Activated naive CD8-positive, alpha-beta T cell treated with anti-CD3 and anti-CD28 coated beads, Interleukin-2, amount 10 ng/mL, durations not matched to agents 7 days and 5 days (primary cell): ENCODE results near the gene ZSCAN30. TPM values are rescaled to one million over a fixed set of nuclear protein-coding genes. Genes with fewer than 3 reads are reported as not detected.
"Not testable (repeated sequence)": the region's sequence is repeated elsewhere in the genome, so short reads cannot be mapped to it uniquely, and the experiment has no call there.

ENCODE experiments used
- ATAC-seq: fragments of 150-1000 bp; cut with Tn5 transposase; one replicate; pipeline ENCODE4 v1.10.0; 2021; ENCODE audit warnings: low read depth, moderate library complexity
- POLR2A ChIA-PET: fragments of 350-600 bp; sonication (Branson Sonifier 250); formaldehyde crosslinking; loops from one replicate; lab custom pipeline; 2021; ENCODE audit warnings: antibody characterized with exemption; lab: Charles Lee
- DNase-seq: peaks from one replicate; pipeline ENCODE4 v3.0.0; 2021
- H3K27ac Mint-ChIP-seq: one replicate; pipeline ENCODE4 v1.8.0; 2022; ENCODE audit warnings: mild to moderate bottlenecking, mixed read lengths
- H3K27me3 Mint-ChIP-seq: one replicate; pipeline ENCODE4 v1.8.0; 2022; ENCODE audit warnings: mild to moderate bottlenecking, moderate library complexity, mixed read lengths
- H3K36me3 Mint-ChIP-seq: one replicate; pipeline ENCODE4 v1.8.0; 2021; ENCODE audit warnings: mild to moderate bottlenecking, mixed read lengths
- H3K4me1 Mint-ChIP-seq: one replicate; pipeline ENCODE4 v1.8.0; 2021; ENCODE audit warnings: mixed read lengths
- H3K4me3 Mint-ChIP-seq: one replicate; pipeline ENCODE4 v1.8.0; 2022; ENCODE audit warnings: mild to moderate bottlenecking, moderate library complexity, mixed read lengths
- H3K9me3 Mint-ChIP-seq: one replicate; pipeline ENCODE4 v1.8.0; 2021; ENCODE audit warnings: mixed read lengths
- total RNA-seq, 2 experiments: library from RNA; stranded (reverse); gene quantifications; one replicate each; pipeline ENCODE4 v1.2.3, GENCODE V29; 2021

Gene ZSCAN30
- total RNA-seq, 2 experiments from 2014 or later = 18.8 to 23.5 TPM

GRCh38 chr18:35240664-35241447 is 49.2 kb downstream of the ZSCAN30 start, which contains the start of gene ZNF397:
Gene ZNF397 (plus strand): TSS chr18:35241034. CDS start chr18:35242471, 1,437 bp downstream.
- POLR2A ChIA-PET = interaction anchor here (0.6 to 2.5 kb wide), 12 partner anchors 26 to 378 kb away, joined by 3 to 21 read pairs (median 4); partner anchors contain the start of genes ZNF24, ZNF396 and ZSCAN30
- no peaks in the 10 kb centered on the region for H3K27me3 Mint-ChIP-seq
- ATAC-seq (peak; percentile 99), DNase-seq (peak; percentile 94)
- peak within 1 kb of the TSS; percentile 96 for H3K4me3 Mint-ChIP-seq
- H3K27ac Mint-ChIP-seq = peak within 1 kb of the TSS; percentile 89
- H3K4me1 Mint-ChIP-seq = peaks cover 5% of the 10 kb centered on the region
- H3K9me3 Mint-ChIP-seq = peaks cover 24% of the 10 kb centered on the region
- peaks cover 40% of the 10 kb centered on the region for H3K36me3 Mint-ChIP-seq

GRCh38 chr18:35239314-35239713 is 50.7 kb downstream of the ZSCAN30 start:
- Mint-ChIP-seq H3K9me3 (peaks cover 11% of the 10 kb centered on the region), H3K27me3 (no peaks in the 10 kb centered on the region), H3K36me3 (peaks cover 24% of the 10 kb centered on the region), H3K27ac (no peak overlapping the region), H3K4me1 (peaks cover 5% of the 10 kb centered on the region), H3K4me3 (no peak overlapping the region)
- DNase-seq = no peak
- POLR2A ChIA-PET = interaction anchor here (1.3 to 2.5 kb wide), 3 partner anchors 28 to 52 kb away, joined by 3 to 21 read pairs (median 16); partner anchors contain the start of gene ZSCAN30
- no peak for ATAC-seq

- no peak for DNase-seq
- Mint-ChIP-seq H3K4me3 (no peak overlapping the region), H3K36me3 (no peaks in the 10 kb centered on the region), H3K27ac (no peak overlapping the region), H3K4me1 (peaks cover 3% of the 10 kb centered on the region), H3K9me3 (no peaks in the 10 kb centered on the region), H3K27me3 (peaks cover 2% of the 10 kb centered on the region)
- POLR2A ChIA-PET = no interaction called here
- ATAC-seq = no peak
These were observed 53.3 kb downstream of the ZSCAN30 start for GRCh38 chr18:35236571-35237363.

- Mint-ChIP-seq H3K27me3 (peaks cover 2% of the 10 kb centered on the region), H3K9me3 (no peaks in the 10 kb centered on the region), H3K27ac (peak overlapping the region; percentile 52), H3K4me3 (peak overlapping the region; percentile 67), H3K36me3 (no peaks in the 10 kb centered on the region), H3K4me1 (peaks cover 3% of the 10 kb centered on the region)
- ATAC-seq (peak; percentile 78), DNase-seq (peak; percentile 66)
- POLR2A ChIA-PET = no interaction called here
These were observed 59.0 kb downstream of the ZSCAN30 start for GRCh38 chr18:35231052-35231451.

GRCh38 chr18:35227254-35227653 is 62.8 kb downstream of the ZSCAN30 start:
- Mint-ChIP-seq H3K4me1 (peaks cover 3% of the 10 kb centered on the region), H3K9me3 (no peaks in the 10 kb centered on the region), H3K4me3 (no peak overlapping the region), H3K36me3 (no peaks in the 10 kb centered on the region), H3K27ac (no peak overlapping the region), H3K27me3 (no peaks in the 10 kb centered on the region)
- POLR2A ChIA-PET = no interaction called here
- no peak for ATAC-seq
- no peak for DNase-seq

GRCh38 chr18:35223797-35224196 is 66.2 kb downstream of the ZSCAN30 start:
- H3K36me3 Mint-ChIP-seq = no peaks in the 10 kb centered on the region
- DNase-seq (no peak), ATAC-seq (no peak)
- no peak overlapping the region for H3K4me3 Mint-ChIP-seq
- no peaks in the 10 kb centered on the region for H3K4me1 Mint-ChIP-seq
- no peaks in the 10 kb centered on the region for H3K27me3 Mint-ChIP-seq
- POLR2A ChIA-PET = no interaction called here
- no peaks in the 10 kb centered on the region for H3K9me3 Mint-ChIP-seq
- H3K27ac Mint-ChIP-seq = no peak overlapping the region

- ATAC-seq = no peak
- Mint-ChIP-seq H3K27me3 (peaks cover 4% of the 10 kb centered on the region), H3K9me3 (no peaks in the 10 kb centered on the region), H3K4me3 (no peak overlapping the region), H3K27ac (no peak overlapping the region), H3K4me1 (no peaks in the 10 kb centered on the region), H3K36me3 (no peaks in the 10 kb centered on the region)
- POLR2A ChIA-PET = no interaction called here
- DNase-seq = no peak
These were observed 69.6 kb downstream of the ZSCAN30 start for GRCh38 chr18:35220424-35220823.

GRCh38 chr18:35219331-35219730 is 70.7 kb downstream of the ZSCAN30 start:
- H3K9me3 Mint-ChIP-seq, DNase-seq, H3K4me1 Mint-ChIP-seq, H3K4me3 Mint-ChIP-seq, H3K27me3 Mint-ChIP-seq, H3K36me3 Mint-ChIP-seq, ATAC-seq, POLR2A ChIA-PET, H3K27ac Mint-ChIP-seq: not testable (repeated sequence)

GRCh38 chr18:35216611-35217010 is 73.4 kb downstream of the ZSCAN30 start:
- H3K4me3 Mint-ChIP-seq, ATAC-seq, H3K36me3 Mint-ChIP-seq, H3K4me1 Mint-ChIP-seq, H3K27ac Mint-ChIP-seq, H3K27me3 Mint-ChIP-seq, DNase-seq, H3K9me3 Mint-ChIP-seq, POLR2A ChIA-PET: not testable (repeated sequence)

GRCh38 chr18:35215026-35215425 is 75.0 kb downstream of the ZSCAN30 start:
- H3K9me3 Mint-ChIP-seq = no peaks in the 10 kb centered on the region
- no peak for ATAC-seq
- DNase-seq = no peak
- H3K27me3 Mint-ChIP-seq = peaks cover 8% of the 10 kb centered on the region
- no peak overlapping the region for H3K4me3 Mint-ChIP-seq
- H3K36me3 Mint-ChIP-seq = no peaks in the 10 kb centered on the region
- H3K27ac Mint-ChIP-seq = no peak overlapping the region
- no peaks in the 10 kb centered on the region for H3K4me1 Mint-ChIP-seq
- POLR2A ChIA-PET = interaction anchor here (0.5 kb wide), 1 partner anchor 32 kb away, joined by 3 read pairs; no protein-coding TSS in a partner anchor

GRCh38 chr18:35205746-35206458 is 84.1 kb downstream of the ZSCAN30 start:
- H3K4me1 Mint-ChIP-seq, H3K27me3 Mint-ChIP-seq, H3K27ac Mint-ChIP-seq, POLR2A ChIA-PET, H3K36me3 Mint-ChIP-seq, DNase-seq, ATAC-seq, H3K4me3 Mint-ChIP-seq: not testable (repeated sequence)
- peaks cover 11% of the 10 kb centered on the region for H3K9me3 Mint-ChIP-seq

- Mint-ChIP-seq H3K4me3 (no peak overlapping the region), H3K36me3 (peaks cover 2% of the 10 kb centered on the region), H3K27ac (no peak overlapping the region), H3K27me3 (peaks cover 5% of the 10 kb centered on the region), H3K9me3 (peaks cover 11% of the 10 kb centered on the region), H3K4me1 (no peaks in the 10 kb centered on the region)
- ATAC-seq (no peak), DNase-seq (no peak)
- POLR2A ChIA-PET = no interaction called here
These were observed 84.8 kb downstream of the ZSCAN30 start for GRCh38 chr18:35205199-35205712.

GRCh38 chr18:35203067-35203466 is 87.0 kb downstream of the ZSCAN30 start:
- DNase-seq = no peak
- Mint-ChIP-seq H3K36me3 (peaks cover 2% of the 10 kb centered on the region), H3K9me3 (peaks cover 11% of the 10 kb centered on the region), H3K27ac (no peak overlapping the region), H3K27me3 (peaks cover 5% of the 10 kb centered on the region), H3K4me3 (no peak overlapping the region), H3K4me1 (no peaks in the 10 kb centered on the region)
- no peak for ATAC-seq
- POLR2A ChIA-PET = no interaction called here
